ENCODE data around the gene DSTYK. TPM values are rescaled to one million over a fixed set of nuclear protein-coding genes. Genes with fewer than 3 reads are reported as not detected.
A peak's percentile ranks its signal among the peaks of the same experiment; 100 is the strongest.

DSTYK gene
- total RNA-seq, 2 donors from 2014 or later = 9.8 to 11.0 TPM

DNA sequence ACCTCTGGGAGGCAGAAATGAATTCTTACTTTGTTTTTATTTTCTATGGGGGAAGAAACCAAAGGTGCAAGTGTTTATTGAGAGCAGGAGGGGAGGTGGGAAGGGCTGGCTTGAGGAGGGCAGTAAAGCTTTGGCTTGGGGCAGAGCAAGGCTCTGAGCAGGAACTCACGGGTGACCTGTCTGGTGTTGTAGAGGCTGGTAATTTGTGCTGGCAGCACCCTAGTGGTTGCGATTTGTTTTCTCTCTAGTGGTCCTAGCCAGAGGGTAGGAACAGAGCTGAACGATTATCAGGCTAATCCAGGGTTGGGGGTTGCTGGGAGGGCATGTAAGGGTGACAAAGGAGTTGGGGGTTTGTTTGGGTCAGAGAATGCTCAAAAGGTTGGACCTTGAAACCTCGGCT is 32.9 kb upstream of the DSTYK start:
- no peaks in the 10 kb centered on the region for H3K9me3 ChIP-seq (ENCODE audit: control insufficient read depth, low read length)
- H3K4me3 ChIP-seq (ENCODE audit: low read length) = no peak overlapping the region
- no peaks in the 10 kb centered on the region for H3K4me1 ChIP-seq (ENCODE audit: control insufficient read depth, insufficient read depth, low read length)
- H3K27ac Mint-ChIP-seq = no peak overlapping the region
- H3K9me3 Mint-ChIP-seq = no peaks in the 10 kb centered on the region
- H3K4me3 Mint-ChIP-seq = no peak overlapping the region
- WGBS, 2 experiments (ENCODE audit: insufficient coverage in 1 of 2, insufficient read length in 1 of 2) = 78 to 80% methylated on average over 3 to 4 of the region's 4 CpGs
- no peaks in the 10 kb centered on the region for H3K36me3 ChIP-seq (ENCODE audit: control insufficient read depth, insufficient read depth, low read length)
- no peak overlapping the region for H3K27ac ChIP-seq (ENCODE audit: low read depth, low read length)
- H3K4me1 Mint-ChIP-seq = no peaks in the 10 kb centered on the region
- H3K27me3 ChIP-seq (ENCODE audit: control insufficient read depth, insufficient read depth, low read length, poor library complexity, severe bottlenecking) = no peaks in the 10 kb centered on the region
- TF ChIP-seq CTCF (conservative IDR thresholded peaks at IDR 0.05) = peak; percentile 24
- no peaks in the 10 kb centered on the region for H3K27me3 Mint-ChIP-seq (ENCODE audit: insufficient read depth)
- DNase-seq = no peak
- H3K36me3 Mint-ChIP-seq (ENCODE audit: low read depth) = peaks cover 1% of the 10 kb centered on the region
- no peak overlapping the region for H3K9ac ChIP-seq (ENCODE audit: extremely low read depth, low read length, poor library complexity, severe bottlenecking)

GRCh38 chr1:205243350-205244191 is 32.1 kb upstream of the DSTYK start:
- Histone ChIP-seq H3K27me3 (ENCODE audit: control insufficient read depth, insufficient read depth, low read length, poor library complexity, severe bottlenecking) (no peaks in the 10 kb centered on the region), H3K9me3 (ENCODE audit: control insufficient read depth, low read length) (no peaks in the 10 kb centered on the region), H3K36me3 (ENCODE audit: control insufficient read depth, insufficient read depth, low read length) (no peaks in the 10 kb centered on the region), H3K4me1 (ENCODE audit: control insufficient read depth, insufficient read depth, low read length) (no peaks in the 10 kb centered on the region), H3K27ac (ENCODE audit: low read depth, low read length) (no peak overlapping the region), H3K9ac (ENCODE audit: extremely low read depth, low read length, poor library complexity, severe bottlenecking) (no peak overlapping the region), H3K4me3 (ENCODE audit: low read length) (no peak overlapping the region)
- Mint-ChIP-seq H3K9me3 (no peaks in the 10 kb centered on the region), H3K4me1 (no peaks in the 10 kb centered on the region), H3K4me3 (no peak overlapping the region), H3K36me3 (ENCODE audit: low read depth) (peaks cover 1% of the 10 kb centered on the region), H3K27me3 (ENCODE audit: insufficient read depth) (no peaks in the 10 kb centered on the region), H3K27ac (no peak overlapping the region)
- no peak for DNase-seq
- 91 to 94% methylated on average over 8 of the region's 8 CpGs for WGBS, 2 experiments (ENCODE audit: insufficient coverage in 1 of 2, insufficient read length in 1 of 2)
- no peak for TF ChIP-seq CTCF (conservative IDR thresholded peaks at IDR 0.05)

GRCh38 chr1:205241366-205242030 is 30.0 kb upstream of the DSTYK start:
- peaks cover 5% of the 10 kb centered on the region for H3K4me1 Mint-ChIP-seq
- no peak overlapping the region for H3K27ac Mint-ChIP-seq
- TF ChIP-seq CTCF (conservative IDR thresholded peaks at IDR 0.05) = no peak
- H3K4me3 Mint-ChIP-seq = no peak overlapping the region
- Histone ChIP-seq H3K4me1 (ENCODE audit: control insufficient read depth, insufficient read depth, low read length) (no peaks in the 10 kb centered on the region), H3K4me3 (ENCODE audit: low read length) (no peak overlapping the region), H3K9me3 (ENCODE audit: control insufficient read depth, low read length) (no peaks in the 10 kb centered on the region), H3K9ac (ENCODE audit: extremely low read depth, low read length, poor library complexity, severe bottlenecking) (no peak overlapping the region), H3K27me3 (ENCODE audit: control insufficient read depth, insufficient read depth, low read length, poor library complexity, severe bottlenecking) (no peaks in the 10 kb centered on the region), H3K27ac (ENCODE audit: low read depth, low read length) (no peak overlapping the region), H3K36me3 (ENCODE audit: control insufficient read depth, insufficient read depth, low read length) (no peaks in the 10 kb centered on the region)
- peaks cover 1% of the 10 kb centered on the region for H3K36me3 Mint-ChIP-seq (ENCODE audit: low read depth)
- no peaks in the 10 kb centered on the region for H3K9me3 Mint-ChIP-seq
- DNase-seq = peak; percentile 34
- H3K27me3 Mint-ChIP-seq (ENCODE audit: insufficient read depth) = no peaks in the 10 kb centered on the region
- 95 to 98% methylated on average over 22 to 36 of the region's 36 CpGs for WGBS, 2 experiments (ENCODE audit: insufficient coverage in 1 of 2, insufficient read length in 1 of 2)

Data from endodermal cell (in vitro differentiated cells).